ENCODE results near the gene IL1F10. TPM values are rescaled to one million over a fixed set of nuclear protein-coding genes. Genes with fewer than 3 reads are reported as not detected.

Gene IL1F10
- total and polyA plus RNA-seq, 2 of the 13 experiments (the other 11 are each of a cell fraction or from before 2014, with no cell fraction given): not detected

GRCh38 chr2:113072584-113072983, 4.8 kb downstream of the IL1F10 start:
- ATAC-seq (no peak), FAIRE-seq (no peak), DNase-seq (ENCODE audit: low spot score) (no peak)
- Histone ChIP-seq H3K4me2 (ENCODE audit: low read depth, low read length) (no peak overlapping the region), H4K20me1 (ENCODE audit: insufficient read depth, low read length) (no peaks in the 10 kb centered on the region), H3K27ac (ENCODE audit: extremely low read length, insufficient read depth, low read length) (no peak overlapping the region), H3K4me1 (ENCODE audit: insufficient read depth, low read length) (no peaks in the 10 kb centered on the region), H3K27me3 (ENCODE audit: control insufficient read depth in 1 of 2, insufficient read depth in 2 of 2, low read length in 2 of 2) (peaks cover 2 to 17% of the 10 kb centered on the region in 2 experiments; a peak in 3 of 5 replicates), H3K9ac (ENCODE audit: insufficient read depth, low read depth, low read length) (no peak overlapping the region), H3K36me3 (replicated peaks in 1 of 2; ENCODE audit: control insufficient read depth in 1 of 2, insufficient read depth in 2 of 2, low read length in 2 of 2) (no peaks in the 10 kb centered on the region), H3K4me3 (replicated peaks in 1 of 3; ENCODE audit: insufficient read depth in 1 of 3, low read depth in 2 of 3, low read length in 3 of 3) (no peak overlapping the region), H2AFZ (ENCODE audit: low read length) (no peak overlapping the region), H3K79me2 (ENCODE audit: insufficient read depth, low read length) (no peaks in the 10 kb centered on the region), H3K9me3 (ENCODE audit: low read length) (no peaks in the 10 kb centered on the region)
- POLR2A ChIA-PET: no interaction called here
- CTCF ChIA-PET (ENCODE audit: low intra/inter-chr PET ratio, low total read pairs): no interaction called here
- WGBS (ENCODE audit: low lambda C conversion rate): 0% methylated on average over 4 of the region's 4 CpGs
- in situ Hi-C loops (cut with HindIII; ENCODE audit: extremely low pct_ligation_motif_present, low pct_unique_long_range_greater_than_20kb): no loop called here
- intact Hi-C loops (cut with micrococcal nuclease; ENCODE audit: unreplicated experiment): no loop called here
- BruUV-seq (replicated peaks): no TSS peak
- TF ChIP-seq PCBP2 (optimal IDR thresholded peaks at IDR 0.05; ENCODE audit: low read depth, low read length, poor library complexity, severe bottlenecking) (no peak), ZKSCAN1 (IDR thresholded peaks at IDR 0.05; ENCODE audit: low read length) (no peak), FOXP1 (IDR thresholded peaks at IDR 0.05) (no peak), FOXP1 (CRISPR knock-in tag; IDR thresholded peaks at IDR 0.05) (no peak), ZNF501 (CRISPR knock-in tag; IDR thresholded peaks at IDR 0.05) (no peak), ZFY (CRISPR knock-in tag; IDR thresholded peaks at IDR 0.05) (no peak), DPF2 (CRISPR knock-in tag; IDR thresholded peaks at IDR 0.05; ENCODE audit: borderline replicate concordance, low read depth) (no peak), MAFF (IDR thresholded peaks at IDR 0.05; ENCODE audit: low read depth, low read length) (peak; percentile 37; the same call in 1 of the 2 replicates), ZHX1 (CRISPR knock-in tag; IDR thresholded peaks at IDR 0.05; ENCODE audit: low read depth) (no peak), ZNF737 (CRISPR knock-in tag; IDR thresholded peaks at IDR 0.05; ENCODE audit: borderline replicate concordance) (no peak), MAFK (conservative IDR thresholded peaks at IDR 0.05 in 1 of 2, IDR thresholded peaks at IDR 0.05 in 1 of 2; ENCODE audit: low read length in 2 of 2) (peak; percentile 19 to 62; a peak in 3 of 4 replicates), ZNF33B (CRISPR knock-in tag; IDR thresholded peaks at IDR 0.05) (no peak)
- TF ChIP-seq, protein P1, sequence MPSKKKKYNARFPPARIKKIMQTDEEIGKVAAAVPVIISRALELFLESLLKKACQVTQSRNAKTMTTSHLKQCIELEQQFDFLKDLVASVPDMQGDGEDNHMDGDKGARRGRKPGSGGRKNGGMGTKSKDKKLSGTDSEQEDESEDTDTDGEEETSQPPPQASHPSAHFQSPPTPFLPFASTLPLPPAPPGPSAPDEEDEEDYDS (CRISPR knock-in tag; IDR thresholded peaks at IDR 0.05): no peak

Data from HepG2 (cell line).